ENCODE data around the gene HDAC6.

DNA sequence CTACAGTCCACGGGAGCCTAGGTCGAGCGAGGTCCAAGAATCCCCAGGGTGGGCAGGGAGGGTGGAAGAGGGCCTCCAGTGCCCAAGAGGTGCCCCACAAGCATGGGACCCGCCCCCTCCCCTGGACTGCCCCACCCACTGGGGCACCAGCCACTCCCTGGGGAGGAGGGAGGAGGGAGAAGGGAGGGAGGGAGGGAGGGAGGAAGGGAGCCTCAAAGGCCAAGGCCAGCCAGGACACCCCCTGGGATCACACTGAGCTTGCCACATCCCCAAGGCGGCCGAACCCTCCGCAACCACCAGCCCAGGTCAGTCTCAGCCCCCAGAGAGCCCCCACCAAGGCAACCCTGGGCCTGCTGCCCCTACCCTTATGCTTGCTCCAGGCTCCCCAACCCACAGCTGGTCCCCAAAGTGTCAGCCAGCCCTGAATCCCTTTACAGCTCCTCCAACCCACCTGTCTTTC is 15.5 kb upstream of the HDAC6 start, which contains the start of gene GATA1:
- TF ChIP-seq, protein P1, sequence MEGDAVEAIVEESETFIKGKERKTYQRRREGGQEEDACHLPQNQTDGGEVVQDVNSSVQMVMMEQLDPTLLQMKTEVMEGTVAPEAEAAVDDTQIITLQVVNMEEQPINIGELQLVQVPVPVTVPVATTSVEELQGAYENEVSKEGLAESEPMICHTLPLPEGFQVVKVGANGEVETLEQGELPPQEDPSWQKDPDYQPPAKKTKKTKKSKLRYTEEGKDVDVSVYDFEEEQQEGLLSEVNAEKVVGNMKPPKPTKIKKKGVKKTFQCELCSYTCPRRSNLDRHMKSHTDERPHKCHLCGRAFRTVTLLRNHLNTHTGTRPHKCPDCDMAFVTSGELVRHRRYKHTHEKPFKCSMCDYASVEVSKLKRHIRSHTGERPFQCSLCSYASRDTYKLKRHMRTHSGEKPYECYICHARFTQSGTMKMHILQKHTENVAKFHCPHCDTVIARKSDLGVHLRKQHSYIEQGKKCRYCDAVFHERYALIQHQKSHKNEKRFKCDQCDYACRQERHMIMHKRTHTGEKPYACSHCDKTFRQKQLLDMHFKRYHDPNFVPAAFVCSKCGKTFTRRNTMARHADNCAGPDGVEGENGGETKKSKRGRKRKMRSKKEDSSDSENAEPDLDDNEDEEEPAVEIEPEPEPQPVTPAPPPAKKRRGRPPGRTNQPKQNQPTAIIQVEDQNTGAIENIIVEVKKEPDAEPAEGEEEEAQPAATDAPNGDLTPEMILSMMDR (IDR thresholded peaks at IDR 0.05): no peak
- no peak for TF ChIP-seq POLR2A (IDR thresholded peaks at IDR 0.05)

All from Peyer's patch (tissue), 4 donors.